DND-41 (cell line): ENCODE data around the gene DUSP10.

Experiments
- CTCF ChIP-seq: IDR thresholded peaks from 2 replicates; pipeline ENCODE4 v1.5.1; 2012; ENCODE audit warnings: borderline replicate concordance, low read length, moderate library complexity, mild to moderate bottlenecking; ENCODE audit not compliant: poor library complexity, severe bottlenecking; ENCODE audit errors: extremely low read depth
- EZH2 ChIP-seq: IDR thresholded peaks from 3 replicates; pipeline ENCODE4 v1.6.1; 2012; ENCODE audit warnings: borderline replicate concordance, low read depth, mild to moderate bottlenecking, moderate library complexity, low read length, inconsistent platforms; ENCODE audit not compliant: severe bottlenecking

GRCh38 chr1:221732052-221732451, 9.8 kb downstream of the DUSP10 start:
- TF ChIP-seq CTCF = no peak
- no peak for TF ChIP-seq EZH2
